CD14-positive monocyte (primary cell): ENCODE data around the gene FHIT. TPM values are rescaled to one million over a fixed set of nuclear protein-coding genes. Genes with fewer than 3 reads are reported as not detected.
"Not testable (repeated sequence)": the region's sequence is repeated elsewhere in the genome, so short reads cannot be mapped to it uniquely, and the experiment has no call there.

ENCODE experiments used
- DNase-seq, 3 donors: peaks; one replicate each; pipeline ENCODE4 v3.0.0-alpha.2; 2011 to 2022
- H2AFZ ChIP-seq: 2 replicates; pipeline ENCODE4 v1.6.0; 2012; ENCODE audit warnings: mild to moderate bottlenecking, low read depth, low read length, inconsistent platforms; ENCODE audit not compliant: insufficient read depth, poor library complexity, severe bottlenecking
- H3K27ac ChIP-seq, 2 donors: 1 replicate in 1 of 2; 2 replicates in 1 of 2; pipeline ENCODE4 v1.5.1; 2012 to 2013; ENCODE audit warnings: low read length in 2 of 2, control low read depth in 1 of 2, inconsistent platforms in 1 of 2, low read depth in 1 of 2, mild to moderate bottlenecking in 1 of 2
- H3K27me3 ChIP-seq, 2 donors: one replicate each; pipeline versions ENCODE4 v1.6.0 to v1.6.1; 2011 to 2013; ENCODE audit warnings: low read length in 2 of 2; ENCODE audit not compliant: control insufficient read depth in 2 of 2, insufficient read depth in 2 of 2
- H3K36me3 ChIP-seq, 2 donors: replicated peaks in 1 of 2; 1 replicate in 1 of 2; 2 replicates in 1 of 2; pipeline versions ENCODE4 v1.5.1 to v1.6.1; 2012 to 2013; ENCODE audit warnings: low read length in 2 of 2, control low read depth in 1 of 2, inconsistent platforms in 1 of 2, mild to moderate bottlenecking in 1 of 2; ENCODE audit not compliant: insufficient read depth in 2 of 2, control insufficient read depth in 1 of 2
- H3K4me1 ChIP-seq, 2 donors: 1 replicate in 1 of 2; 2 replicates in 1 of 2; pipeline versions ENCODE4 v1.5.1 to v1.6.1; 2012 to 2013; ENCODE audit warnings: low read length in 2 of 2, control low read depth in 1 of 2, inconsistent platforms in 1 of 2, mild to moderate bottlenecking in 1 of 2, moderate library complexity in 1 of 2; ENCODE audit not compliant: insufficient read depth in 2 of 2, control insufficient read depth in 1 of 2
- H3K4me2 ChIP-seq: replicated peaks from 2 replicates; pipeline ENCODE3; 2012; ENCODE audit warnings: low read length, moderate library complexity, mild to moderate bottlenecking; ENCODE audit not compliant: poor library complexity, severe bottlenecking; ENCODE audit errors: extremely low read depth
- H3K4me3 ChIP-seq, 3 experiments: fragments of 200-600 bp in 1 of 3; sonication (generic) in 1 of 3; replicated peaks in 1 of 3; 1 replicate in 2 of 3; 2 replicates in 1 of 3; pipeline ENCODE4 v1.5.1; 2011 to 2013; ENCODE audit warnings: low read length in 3 of 3, mild to moderate bottlenecking in 3 of 3, control low read depth in 2 of 3, low read depth in 2 of 3, inconsistent platforms in 1 of 3, moderate library complexity in 1 of 3
- H3K79me2 ChIP-seq: 2 replicates; pipeline ENCODE4 v1.6.0; 2012; ENCODE audit warnings: mild to moderate bottlenecking, control low read depth, inconsistent platforms, low read length, moderate library complexity; ENCODE audit not compliant: insufficient read depth
- H3K9ac ChIP-seq: 2 replicates; pipeline ENCODE4 v1.6.0; 2017; ENCODE audit warnings: low read length, mild to moderate bottlenecking; ENCODE audit not compliant: insufficient read depth, poor library complexity, severe bottlenecking
- H3K9me3 ChIP-seq, 2 donors: replicated peaks in 1 of 2; 1 replicate in 1 of 2; 2 replicates in 1 of 2; pipeline versions ENCODE4 v1.5.1 to v1.6.1; 2012 to 2013; ENCODE audit warnings: low read length in 2 of 2, control low read depth in 1 of 2; ENCODE audit not compliant: control insufficient read depth in 1 of 2, insufficient read depth in 1 of 2
- H4K20me1 ChIP-seq: 2 replicates; pipeline ENCODE4 v1.6.0; 2012; ENCODE audit warnings: mild to moderate bottlenecking, low read length, control low read depth, moderate library complexity; ENCODE audit not compliant: insufficient read depth
- H3K27ac Mint-ChIP-seq, 7 donors: one replicate each; pipeline ENCODE4 v1.8.0; 2020; ENCODE audit warnings: mild to moderate bottlenecking in 7 of 7, mixed read lengths in 7 of 7, moderate library complexity in 6 of 7, inconsistent platforms in 2 of 7
- H3K27me3 Mint-ChIP-seq, 3 donors: one replicate each; pipeline ENCODE4 v1.8.0; 2021 to 2022; ENCODE audit warnings: low read depth in 3 of 3, mild to moderate bottlenecking in 3 of 3, mixed read lengths in 3 of 3, moderate library complexity in 3 of 3, inconsistent platforms in 1 of 3
- H3K36me3 Mint-ChIP-seq, 2 donors: one replicate each; pipeline ENCODE4 v1.8.0; 2020; ENCODE audit warnings: mixed read lengths in 2 of 2, inconsistent platforms in 1 of 2, mild to moderate bottlenecking in 1 of 2
- H3K4me1 Mint-ChIP-seq: one replicate; pipeline ENCODE4 v1.8.0; 2020; ENCODE audit warnings: mild to moderate bottlenecking, mixed read lengths
- H3K4me3 Mint-ChIP-seq, 2 donors: one replicate each; pipeline ENCODE4 v1.8.0; 2020; ENCODE audit warnings: mild to moderate bottlenecking in 2 of 2, mixed read lengths in 2 of 2, moderate library complexity in 1 of 2
- H3K9me3 Mint-ChIP-seq, 7 donors: one replicate each; pipeline ENCODE4 v1.8.0; 2020 to 2022; ENCODE audit warnings: mixed read lengths in 7 of 7, mild to moderate bottlenecking in 6 of 7, moderate library complexity in 6 of 7, inconsistent platforms in 2 of 7
- WGBS: methylation state at CpG from one replicate; pipeline ENCODE4 v1.1.5; 2013; ENCODE audit warnings: missing lambda C conversion rate; ENCODE audit not compliant: insufficient coverage; 5-methylcytosine and 5-hydroxymethylcytosine counted together
- intact Hi-C, 2 donors: fragments of 100-400 bp; cut with micrococcal nuclease; formaldehyde crosslinking; loops; one replicate each; pipeline versions ENCODE4 v1.15.0 to v1.15.1; 2023
- polyA plus RNA-seq, 3 donors: library from polyadenylated mRNA; depleted of rRNA in 1 of 3; unstranded in 2 of 3; stranded (reverse) in 1 of 3; fragments of 300-500 nt in 2 of 3; fragments of >200 nt in 1 of 3; fragmentation: Illumina TruSeq in 2 of 3; gene quantifications; 1 replicate in 2 of 3; 2 replicates in 1 of 3; pipeline ENCODE4 v1.2.3, GENCODE V29; 2012 to 2021
- TF ChIP-seq, protein P1 (sequence below): fragments of 200-600 bp; IDR thresholded peaks from one replicate; pipeline ENCODE4 v1.8.0; 2022; ENCODE audit warnings: antibody characterized with exemption, mild to moderate bottlenecking

Gene FHIT
- polyA plus RNA-seq, 3 donors: 1.7 to 3.4 (median 3.2) TPM

DNA sequence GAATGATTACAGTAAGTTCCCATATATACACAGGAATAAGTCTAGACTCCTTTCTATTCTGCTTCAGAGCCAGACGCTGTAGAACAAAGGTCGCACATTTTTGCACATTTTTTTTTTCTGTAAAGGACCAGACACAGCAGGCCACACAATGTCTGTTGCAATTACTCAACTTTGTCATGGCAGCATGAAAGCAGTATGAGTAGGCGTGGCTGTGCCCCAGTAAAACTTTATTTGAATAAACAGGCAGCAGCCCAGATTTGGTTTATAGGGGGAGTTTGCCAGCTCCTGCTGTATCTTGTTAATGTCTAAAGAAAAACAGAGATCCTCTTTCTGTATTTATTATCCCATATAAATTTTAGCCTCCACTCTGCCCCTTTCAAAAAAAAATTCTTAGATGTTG lies 708.3 kb downstream of the FHIT start:
- Histone ChIP-seq H3K79me2 (no peaks in the 10 kb centered on the region), H3K27me3 (no peaks in the 10 kb centered on the region), H3K27ac (no peak overlapping the region), H3K9ac (no peak overlapping the region), H2AFZ (no peak overlapping the region), H3K4me3 (no peak overlapping the region), H3K4me2 (no peak overlapping the region), H3K36me3 (no peaks in the 10 kb centered on the region), H3K9me3 (no peaks in the 10 kb centered on the region), H4K20me1 (no peaks in the 10 kb centered on the region), H3K4me1 (no peaks in the 10 kb centered on the region)
- Mint-ChIP-seq H3K36me3 (no peaks in the 10 kb centered on the region), H3K27me3 (peaks cover 0 to 2% (median 0%) of the 10 kb centered on the region in 3 donors), H3K9me3 (peaks cover 0 to 5% (median 2%) of the 10 kb centered on the region in 7 donors), H3K4me1 (no peaks in the 10 kb centered on the region), H3K27ac (no peak overlapping the region), H3K4me3 (no peak overlapping the region)
- WGBS: 83% methylated on average over 1 of the region's 3 CpGs
- TF ChIP-seq, protein P1, sequence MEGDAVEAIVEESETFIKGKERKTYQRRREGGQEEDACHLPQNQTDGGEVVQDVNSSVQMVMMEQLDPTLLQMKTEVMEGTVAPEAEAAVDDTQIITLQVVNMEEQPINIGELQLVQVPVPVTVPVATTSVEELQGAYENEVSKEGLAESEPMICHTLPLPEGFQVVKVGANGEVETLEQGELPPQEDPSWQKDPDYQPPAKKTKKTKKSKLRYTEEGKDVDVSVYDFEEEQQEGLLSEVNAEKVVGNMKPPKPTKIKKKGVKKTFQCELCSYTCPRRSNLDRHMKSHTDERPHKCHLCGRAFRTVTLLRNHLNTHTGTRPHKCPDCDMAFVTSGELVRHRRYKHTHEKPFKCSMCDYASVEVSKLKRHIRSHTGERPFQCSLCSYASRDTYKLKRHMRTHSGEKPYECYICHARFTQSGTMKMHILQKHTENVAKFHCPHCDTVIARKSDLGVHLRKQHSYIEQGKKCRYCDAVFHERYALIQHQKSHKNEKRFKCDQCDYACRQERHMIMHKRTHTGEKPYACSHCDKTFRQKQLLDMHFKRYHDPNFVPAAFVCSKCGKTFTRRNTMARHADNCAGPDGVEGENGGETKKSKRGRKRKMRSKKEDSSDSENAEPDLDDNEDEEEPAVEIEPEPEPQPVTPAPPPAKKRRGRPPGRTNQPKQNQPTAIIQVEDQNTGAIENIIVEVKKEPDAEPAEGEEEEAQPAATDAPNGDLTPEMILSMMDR: no peak
- intact Hi-C loops: no loop called here
- DNase-seq: no peak

DNA sequence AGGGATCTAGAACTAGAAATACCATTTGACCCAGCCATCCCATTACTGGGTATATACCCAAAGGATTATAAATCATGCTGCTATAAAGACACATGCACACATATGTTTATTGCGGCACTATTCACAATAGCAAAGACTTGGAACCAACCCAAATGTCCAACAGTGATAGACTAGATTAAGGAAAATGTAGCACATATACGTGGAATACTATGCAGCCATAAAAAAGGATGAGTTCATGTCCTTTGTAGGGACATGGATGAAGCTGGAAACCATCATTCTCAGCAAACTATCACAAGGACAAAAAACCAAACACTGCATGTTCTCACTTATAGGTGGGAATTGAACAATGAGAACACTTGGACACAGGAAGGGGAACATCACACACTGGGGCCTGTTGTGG lies 711.9 kb downstream of the FHIT start:
- H3K4me1 Mint-ChIP-seq, H2AFZ ChIP-seq, H3K36me3 Mint-ChIP-seq, H3K27ac ChIP-seq, H4K20me1 ChIP-seq, DNase-seq, H3K27me3 ChIP-seq, H3K27ac Mint-ChIP-seq, H3K4me3 Mint-ChIP-seq, H3K27me3 Mint-ChIP-seq, H3K4me1 ChIP-seq, H3K36me3 ChIP-seq, intact Hi-C loops, H3K4me2 ChIP-seq, H3K4me3 ChIP-seq, H3K9ac ChIP-seq, H3K9me3 ChIP-seq, H3K79me2 ChIP-seq, H3K9me3 Mint-ChIP-seq: not testable (repeated sequence)
- WGBS: no CpG with 5 or more reads among the region's 2 CpGs
